Measurements from ENCODE around the gene TPCN2.

TPCN2 gene

GRCh38 chr11:69032833-69033232 is 15.9 kb upstream of the TPCN2 start:
- no peak for DNase-seq (ENCODE audit: low read depth)
- TF ChIP-seq CTCF (IDR thresholded peaks at IDR 0.05; ENCODE audit: low read depth, low read length, missing control alignments) = no peak
- H3K4me3 ChIP-seq (ENCODE audit: low read depth, low read length) = no peak overlapping the region

GRCh38 chr11:69033431-69033830 is 15.3 kb upstream of the TPCN2 start:
- H3K4me3 ChIP-seq (ENCODE audit: low read depth, low read length) = no peak overlapping the region
- no peak for DNase-seq (ENCODE audit: low read depth)
- no peak for TF ChIP-seq CTCF (IDR thresholded peaks at IDR 0.05; ENCODE audit: low read depth, low read length, missing control alignments)

GRCh38 chr11:69034123-69034867 is 14.4 kb upstream of the TPCN2 start:
- no peak overlapping the region for H3K4me3 ChIP-seq (ENCODE audit: low read depth, low read length)
- DNase-seq (ENCODE audit: low read depth) = no peak
- TF ChIP-seq CTCF (IDR thresholded peaks at IDR 0.05; ENCODE audit: low read depth, low read length, missing control alignments) = no peak

- no peak overlapping the region for H3K4me3 ChIP-seq (ENCODE audit: low read depth, low read length)
- TF ChIP-seq CTCF (IDR thresholded peaks at IDR 0.05; ENCODE audit: low read depth, low read length, missing control alignments) = no peak
- DNase-seq (ENCODE audit: low read depth) = no peak
Observed at GRCh38 chr11:69035150-69035945, 13.4 kb upstream of the TPCN2 start.

- TF ChIP-seq CTCF (IDR thresholded peaks at IDR 0.05; ENCODE audit: low read depth, low read length, missing control alignments) = no peak
Observed at GRCh38 chr11:69035946-69036340, 12.8 kb upstream of the TPCN2 start.

GRCh38 chr11:69037074-69037473 is 11.7 kb upstream of the TPCN2 start:
- TF ChIP-seq CTCF (IDR thresholded peaks at IDR 0.05; ENCODE audit: low read depth, low read length, missing control alignments) = no peak
- no peak overlapping the region for H3K4me3 ChIP-seq (ENCODE audit: low read depth, low read length)
- no peak for DNase-seq (ENCODE audit: low read depth)

More at GRCh38 chr11:69035946-69036340, 12.8 kb upstream of the TPCN2 start:
- DNase-seq (ENCODE audit: low read depth) = no peak
- no peak overlapping the region for H3K4me3 ChIP-seq (ENCODE audit: low read depth, low read length)
